Neural cell (in vitro differentiated cells): ENCODE data around the gene CDCA7L. TPM values are rescaled to one million over a fixed set of nuclear protein-coding genes. Genes with fewer than 3 reads are reported as not detected.
"Not testable (repeated sequence)": the region's sequence is repeated elsewhere in the genome, so short reads cannot be mapped to it uniquely, and the experiment has no call there.

ENCODE experiments used
- H2AFZ ChIP-seq: fragments of 200-600, 300-800 bp; sonication (generic), shearing (Covaris generic); 2 replicates; pipeline ENCODE4 v1.6.0; 2014; ENCODE audit warnings: low read depth, mild to moderate bottlenecking, antibody characterized with exemption, low read length, moderate library complexity
- H3F3A ChIP-seq: fragments of 200-600 bp; shearing (Covaris generic); 2 replicates; pipeline ENCODE4 v1.6.1; 2016; ENCODE audit warnings: mild to moderate bottlenecking, moderate library complexity, mixed read lengths, antibody characterized with exemption, low read length; ENCODE audit not compliant: insufficient read depth, poor library complexity, severe bottlenecking
- H3K27ac ChIP-seq: fragments of 200-600, 300-800 bp; sonication (generic), shearing (Covaris generic); 2 replicates; pipeline ENCODE4 v1.5.1; 2014; ENCODE audit warnings: mild to moderate bottlenecking, low read length, moderate library complexity
- H3K27me3 ChIP-seq: fragments of 300-800, 200-600 bp; sonication (generic), shearing (Covaris generic); 2 replicates; pipeline ENCODE4 v1.6.0; 2014; ENCODE audit warnings: mild to moderate bottlenecking, low read depth, low read length, moderate library complexity; ENCODE audit not compliant: insufficient read depth
- H3K36me3 ChIP-seq: fragments of 300-800, 200-600 bp; sonication (generic), shearing (Covaris generic); 2 replicates; pipeline ENCODE4 v1.5.1; 2014; ENCODE audit warnings: mild to moderate bottlenecking, antibody characterized with exemption, low read length, moderate library complexity; ENCODE audit not compliant: insufficient read depth
- H3K4me2 ChIP-seq: fragments of 300-800, 200-600 bp; sonication (generic), shearing (Covaris generic); 2 replicates; pipeline ENCODE4 v1.6.0; 2014; ENCODE audit warnings: mild to moderate bottlenecking, low read length
- H3K4me3 ChIP-seq: fragments of 300-800, 200-600 bp; sonication (generic), shearing (Covaris generic); 2 replicates; pipeline ENCODE4 v1.5.1; 2014; ENCODE audit warnings: mild to moderate bottlenecking, low read length, moderate library complexity
- H3K79me2 ChIP-seq: fragments of 200-600 bp; shearing (Covaris generic); replicated peaks from 2 replicates; pipeline ENCODE4 v1.6.0; 2014; ENCODE audit warnings: mild to moderate bottlenecking, low read length, moderate library complexity; ENCODE audit not compliant: insufficient read depth
- H3K9ac ChIP-seq: fragments of 300-800, 200-600 bp; sonication (generic), shearing (Covaris generic); 2 replicates; pipeline ENCODE4 v1.6.1; 2016; ENCODE audit warnings: mild to moderate bottlenecking, low read length, mixed read lengths
- H3K9me2 ChIP-seq: fragments of 200-600 bp; shearing (Covaris generic); 2 replicates; pipeline ENCODE4 v1.6.1; 2016; ENCODE audit warnings: mild to moderate bottlenecking, low read length, mixed read lengths; ENCODE audit not compliant: insufficient read depth
- H3K9me3 ChIP-seq: fragments of 200-600, 300-800 bp; sonication (generic), shearing (Covaris generic); 2 replicates; pipeline ENCODE4 v1.6.1; 2016; ENCODE audit warnings: mild to moderate bottlenecking, mixed run types, low read length, moderate library complexity, mixed read lengths
- H4K20me1 ChIP-seq: fragments of 200-600 bp; shearing (Covaris generic); 2 replicates; pipeline ENCODE4 v1.6.1; 2016; ENCODE audit warnings: mild to moderate bottlenecking, mixed run types; ENCODE audit not compliant: insufficient read depth
- EP300 ChIP-seq: fragments of 450-650 bp; conservative IDR thresholded peaks from 2 replicates; pipeline ENCODE4 v1.6.1; 2014; ENCODE audit warnings: antibody characterized with exemption, mild to moderate bottlenecking, moderate library complexity; ENCODE audit not compliant: poor library complexity, severe bottlenecking
- EZH2 ChIP-seq: fragments of 200-600, 300-800 bp; shearing (Covaris generic), sonication (generic); IDR thresholded peaks from 2 replicates; pipeline ENCODE4 v1.6.1; 2014; ENCODE audit warnings: antibody characterized with exemption, low read length, borderline replicate concordance, mild to moderate bottlenecking; ENCODE audit not compliant: insufficient read depth, poor library complexity, severe bottlenecking
- MXI1 ChIP-seq: fragments of 450-650 bp; conservative IDR thresholded peaks from 2 replicates; pipeline ENCODE4 v1.6.1; 2014; ENCODE audit warnings: antibody characterized with exemption, mild to moderate bottlenecking; ENCODE audit not compliant: poor library complexity, severe bottlenecking
- POLR2AphosphoS5 ChIP-seq: IDR thresholded peaks from 2 replicates; pipeline ENCODE4 v1.6.1; 2012
- RAD21 ChIP-seq: fragments of 450-650 bp; conservative IDR thresholded peaks from 2 replicates; pipeline ENCODE4 v1.6.1; 2014; ENCODE audit warnings: antibody characterized with exemption, mild to moderate bottlenecking, moderate library complexity
- SMC3 ChIP-seq: fragments of 450-650 bp; conservative IDR thresholded peaks from 2 replicates; pipeline ENCODE4 v1.6.1; 2014; ENCODE audit warnings: antibody characterized with exemption, mild to moderate bottlenecking, moderate library complexity; ENCODE audit not compliant: poor library complexity
- TAF1 ChIP-seq: IDR thresholded peaks from 2 replicates; pipeline ENCODE4 v1.6.1; 2012; ENCODE audit warnings: low read depth
- polyA plus RNA-seq: library from polyadenylated mRNA; depleted of rRNA; stranded (reverse); fragments of >200 nt; gene quantifications from 2 replicates; pipeline ENCODE4 v1.2.3, GENCODE V29; 2014
- TF ChIP-seq, protein P1 (sequence below): IDR thresholded peaks from 2 replicates; pipeline ENCODE4 v1.6.1; 2012; ENCODE audit warnings: borderline replicate concordance
- TF ChIP-seq, protein P2 (sequence below): fragments of 450-650 bp; IDR thresholded peaks from 2 replicates; pipeline ENCODE4 v1.5.1; 2014; ENCODE audit warnings: antibody characterized with exemption, mild to moderate bottlenecking, moderate library complexity; ENCODE audit not compliant: poor library complexity, severe bottlenecking

The CDCA7L gene
- polyA plus RNA-seq, 1 donor from 2014 or later: 3.4 TPM

DNA sequence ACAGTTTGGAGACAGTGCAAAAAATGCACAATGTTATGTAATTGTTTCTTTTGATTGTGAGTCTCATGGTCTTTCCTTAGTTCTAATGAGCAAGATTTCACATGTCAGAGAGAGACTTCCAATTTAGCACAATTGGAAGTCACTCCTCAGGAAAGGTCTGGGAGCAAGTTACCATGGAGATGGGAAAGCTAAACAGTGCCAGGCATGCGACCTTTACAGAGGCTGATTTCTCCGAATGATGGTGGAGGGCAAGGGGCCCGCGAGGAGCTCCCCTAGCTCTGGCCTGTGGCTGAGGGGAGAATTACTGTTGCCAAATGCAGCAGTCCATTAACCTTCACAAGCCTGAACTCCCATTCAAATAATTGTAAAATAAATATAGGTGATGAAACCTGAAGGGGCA is 59.3 kb downstream of the CDCA7L start:
- H3K9me3 ChIP-seq: no peaks in the 10 kb centered on the region
- TF ChIP-seq SMC3 (no peak), POLR2AphosphoS5 (no peak), EP300 (peak; percentile 15), RAD21 (no peak)
- TF ChIP-seq, protein P1, sequence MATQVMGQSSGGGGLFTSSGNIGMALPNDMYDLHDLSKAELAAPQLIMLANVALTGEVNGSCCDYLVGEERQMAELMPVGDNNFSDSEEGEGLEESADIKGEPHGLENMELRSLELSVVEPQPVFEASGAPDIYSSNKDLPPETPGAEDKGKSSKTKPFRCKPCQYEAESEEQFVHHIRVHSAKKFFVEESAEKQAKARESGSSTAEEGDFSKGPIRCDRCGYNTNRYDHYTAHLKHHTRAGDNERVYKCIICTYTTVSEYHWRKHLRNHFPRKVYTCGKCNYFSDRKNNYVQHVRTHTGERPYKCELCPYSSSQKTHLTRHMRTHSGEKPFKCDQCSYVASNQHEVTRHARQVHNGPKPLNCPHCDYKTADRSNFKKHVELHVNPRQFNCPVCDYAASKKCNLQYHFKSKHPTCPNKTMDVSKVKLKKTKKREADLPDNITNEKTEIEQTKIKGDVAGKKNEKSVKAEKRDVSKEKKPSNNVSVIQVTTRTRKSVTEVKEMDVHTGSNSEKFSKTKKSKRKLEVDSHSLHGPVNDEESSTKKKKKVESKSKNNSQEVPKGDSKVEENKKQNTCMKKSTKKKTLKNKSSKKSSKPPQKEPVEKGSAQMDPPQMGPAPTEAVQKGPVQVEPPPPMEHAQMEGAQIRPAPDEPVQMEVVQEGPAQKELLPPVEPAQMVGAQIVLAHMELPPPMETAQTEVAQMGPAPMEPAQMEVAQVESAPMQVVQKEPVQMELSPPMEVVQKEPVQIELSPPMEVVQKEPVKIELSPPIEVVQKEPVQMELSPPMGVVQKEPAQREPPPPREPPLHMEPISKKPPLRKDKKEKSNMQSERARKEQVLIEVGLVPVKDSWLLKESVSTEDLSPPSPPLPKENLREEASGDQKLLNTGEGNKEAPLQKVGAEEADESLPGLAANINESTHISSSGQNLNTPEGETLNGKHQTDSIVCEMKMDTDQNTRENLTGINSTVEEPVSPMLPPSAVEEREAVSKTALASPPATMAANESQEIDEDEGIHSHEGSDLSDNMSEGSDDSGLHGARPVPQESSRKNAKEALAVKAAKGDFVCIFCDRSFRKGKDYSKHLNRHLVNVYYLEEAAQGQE: peak; percentile 53

DNA sequence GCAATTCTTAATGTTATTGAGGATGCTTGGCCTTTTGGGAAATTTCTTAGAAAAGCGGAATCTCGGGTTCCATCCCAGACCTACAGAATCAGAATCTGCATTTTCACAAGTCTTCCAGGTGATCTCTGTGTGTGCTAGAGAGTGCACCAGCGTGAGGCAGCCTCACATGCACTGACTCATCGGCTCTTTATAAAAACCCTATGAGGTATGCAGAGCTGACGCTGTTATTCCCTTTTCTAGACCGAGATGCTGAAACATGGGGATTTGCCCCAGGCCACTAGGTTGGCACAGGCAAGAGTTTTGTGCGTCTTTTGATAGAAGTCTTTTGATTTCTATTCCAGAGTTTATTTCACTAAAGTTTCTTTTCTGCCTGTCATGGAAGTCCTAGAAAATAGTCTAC is 61.2 kb downstream of the CDCA7L start:
- Histone ChIP-seq H2AFZ (no peak overlapping the region), H3K4me3 (no peak overlapping the region), H3K4me2 (no peak overlapping the region), H3K9ac (no peak overlapping the region), H3K9me3 (no peaks in the 10 kb centered on the region), H3K27me3 (no peaks in the 10 kb centered on the region), H3K27ac (no peak overlapping the region), H3F3A (no peaks in the 10 kb centered on the region), H3K79me2 (no peaks in the 10 kb centered on the region), H3K9me2 (no peaks in the 10 kb centered on the region), H4K20me1 (no peaks in the 10 kb centered on the region), H3K36me3 (no peaks in the 10 kb centered on the region)
- no peak for TF ChIP-seq EP300
- TF ChIP-seq SMC3: no peak
- no peak for TF ChIP-seq EZH2
- TF ChIP-seq, protein P1: no peak
- TF ChIP-seq TAF1: no peak
- TF ChIP-seq, protein P2, sequence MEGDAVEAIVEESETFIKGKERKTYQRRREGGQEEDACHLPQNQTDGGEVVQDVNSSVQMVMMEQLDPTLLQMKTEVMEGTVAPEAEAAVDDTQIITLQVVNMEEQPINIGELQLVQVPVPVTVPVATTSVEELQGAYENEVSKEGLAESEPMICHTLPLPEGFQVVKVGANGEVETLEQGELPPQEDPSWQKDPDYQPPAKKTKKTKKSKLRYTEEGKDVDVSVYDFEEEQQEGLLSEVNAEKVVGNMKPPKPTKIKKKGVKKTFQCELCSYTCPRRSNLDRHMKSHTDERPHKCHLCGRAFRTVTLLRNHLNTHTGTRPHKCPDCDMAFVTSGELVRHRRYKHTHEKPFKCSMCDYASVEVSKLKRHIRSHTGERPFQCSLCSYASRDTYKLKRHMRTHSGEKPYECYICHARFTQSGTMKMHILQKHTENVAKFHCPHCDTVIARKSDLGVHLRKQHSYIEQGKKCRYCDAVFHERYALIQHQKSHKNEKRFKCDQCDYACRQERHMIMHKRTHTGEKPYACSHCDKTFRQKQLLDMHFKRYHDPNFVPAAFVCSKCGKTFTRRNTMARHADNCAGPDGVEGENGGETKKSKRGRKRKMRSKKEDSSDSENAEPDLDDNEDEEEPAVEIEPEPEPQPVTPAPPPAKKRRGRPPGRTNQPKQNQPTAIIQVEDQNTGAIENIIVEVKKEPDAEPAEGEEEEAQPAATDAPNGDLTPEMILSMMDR: no peak
- TF ChIP-seq POLR2AphosphoS5: no peak
- no peak for TF ChIP-seq MXI1
- no peak for TF ChIP-seq RAD21

More for the DNA sequence above, 59.3 kb downstream of the CDCA7L start:
- Histone ChIP-seq H3K36me3 (no peaks in the 10 kb centered on the region), H3K9me2 (no peaks in the 10 kb centered on the region), H4K20me1 (no peaks in the 10 kb centered on the region), H3K27ac (peak overlapping the region; percentile 26), H3K79me2 (no peaks in the 10 kb centered on the region), H3K9ac (no peak overlapping the region), H3K27me3 (no peaks in the 10 kb centered on the region), H2AFZ (no peak overlapping the region), H3K4me3 (peak overlapping the region; percentile 25), H3F3A (no peaks in the 10 kb centered on the region), H3K4me2 (no peak overlapping the region)

DNA sequence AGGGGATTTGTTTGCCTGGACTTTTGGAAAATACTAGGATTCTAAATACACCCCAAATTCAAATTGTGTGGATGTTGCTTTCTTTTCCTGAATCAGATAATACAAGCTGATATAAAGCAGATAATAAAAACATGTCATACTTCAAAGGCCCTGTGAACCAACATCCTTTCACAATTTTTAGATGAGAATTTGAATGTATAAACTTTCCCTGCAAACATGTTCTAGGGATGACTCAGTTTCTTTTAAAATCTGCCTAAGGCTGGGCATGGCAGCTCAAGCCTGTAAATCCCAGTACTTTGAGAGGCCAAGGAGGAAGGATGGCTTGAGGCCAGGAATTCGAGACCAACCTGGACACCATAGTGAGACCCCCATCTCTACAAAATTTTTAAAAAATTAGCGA is 62.2 kb downstream of the CDCA7L start:
- not testable (repeated sequence) for H3K9ac ChIP-seq, H3K4me2 ChIP-seq, H3F3A ChIP-seq, H3K27me3 ChIP-seq, H4K20me1 ChIP-seq, H3K36me3 ChIP-seq, H2AFZ ChIP-seq, H3K4me3 ChIP-seq, H3K9me3 ChIP-seq, H3K9me2 ChIP-seq, H3K27ac ChIP-seq, H3K79me2 ChIP-seq
